HEK293 (cell line): ENCODE data around the gene TMEM130.

Source experiments
- BCL11A ChIP-seq: fragments of 450-650 bp; formaldehyde crosslinking; IDR thresholded peaks from 2 replicates; pipeline ENCODE4 v1.5.1; 2016; ENCODE audit warnings: low read depth, missing biosample characterization, missing genetic modification characterization
- GLI4 ChIP-seq: fragments of 450-650 bp; formaldehyde crosslinking; IDR thresholded peaks from 2 replicates; pipeline ENCODE4 v1.5.1; 2016; ENCODE audit warnings: missing biosample characterization, missing genetic modification characterization
- KLF9 ChIP-seq: fragments of 450-650 bp; formaldehyde crosslinking; IDR thresholded peaks from 2 replicates; pipeline ENCODE4 v1.5.1; 2016; ENCODE audit warnings: missing biosample characterization, missing genetic modification characterization, low read depth
- YY1 ChIP-seq: fragments of 450-650 bp; formaldehyde crosslinking; IDR thresholded peaks from 2 replicates; pipeline ENCODE4 v1.5.1; 2018; ENCODE audit warnings: missing biosample characterization, missing genetic modification characterization
- ZBTB21 ChIP-seq: fragments of 450-650 bp; formaldehyde crosslinking; IDR thresholded peaks from 2 replicates; pipeline ENCODE4 v1.5.1; 2017; ENCODE audit warnings: missing biosample characterization, missing genetic modification characterization
- ZBTB44 ChIP-seq: fragments of 450-650 bp; IDR thresholded peaks from 2 replicates; pipeline ENCODE4 v1.5.1; 2018; ENCODE audit warnings: missing biosample characterization, mild to moderate bottlenecking, missing genetic modification characterization
- ZBTB8A ChIP-seq: fragments of 450-650 bp; formaldehyde crosslinking; IDR thresholded peaks from 2 replicates; pipeline ENCODE4 v1.5.1; 2016; ENCODE audit warnings: missing biosample characterization, missing genetic modification characterization
- ZNF341 ChIP-seq: fragments of 450-650 bp; formaldehyde crosslinking; IDR thresholded peaks from 2 replicates; pipeline ENCODE4; 2016; ENCODE audit warnings: low read depth, missing biosample characterization, missing genetic modification characterization
- ZNF426 ChIP-seq: fragments of 450-650 bp; formaldehyde crosslinking; IDR thresholded peaks from 2 replicates; pipeline ENCODE4 v1.5.1; 2017; ENCODE audit warnings: missing biosample characterization, missing genetic modification characterization, mild to moderate bottlenecking, inconsistent platforms, moderate library complexity
- ZNF677 ChIP-seq: fragments of 450-650 bp; IDR thresholded peaks from 2 replicates; pipeline ENCODE4 v1.5.0; 2018; ENCODE audit warnings: missing biosample characterization, mild to moderate bottlenecking, missing genetic modification characterization, moderate library complexity
- ZNF707 ChIP-seq: fragments of 450-650 bp; formaldehyde crosslinking; IDR thresholded peaks from 2 replicates; pipeline ENCODE4 v1.5.1; 2016; ENCODE audit warnings: missing biosample characterization, missing genetic modification characterization
- ZNF777 ChIP-seq: fragments of 450-650 bp; formaldehyde crosslinking; IDR thresholded peaks from 2 replicates; pipeline ENCODE4 v1.5.1; 2017; ENCODE audit warnings: missing biosample characterization, missing genetic modification characterization, borderline replicate concordance
- TF ChIP-seq, protein P1 (sequence below): fragments of 450-650 bp; formaldehyde crosslinking; IDR thresholded peaks from 2 replicates; pipeline ENCODE4 v1.5.1; 2016; ENCODE audit warnings: missing biosample characterization, missing genetic modification characterization
- TF ChIP-seq, protein P2 (sequence below): fragments of 450-650 bp; formaldehyde crosslinking; IDR thresholded peaks from 2 replicates; pipeline ENCODE4 v1.5.1; 2017; ENCODE audit warnings: missing biosample characterization, missing genetic modification characterization

- TF ChIP-seq ZNF707 (tag by site-specific recombination) (no peak), ZNF341 (tag by site-specific recombination) (no peak), ZNF426 (tag by site-specific recombination) (no peak), KLF9 (tag by site-specific recombination) (no peak), YY1 (no peak), ZNF677 (tag by site-specific recombination) (no peak), GLI4 (tag by site-specific recombination) (no peak), ZBTB21 (tag by site-specific recombination) (no peak), ZBTB8A (no peak), BCL11A (tag by site-specific recombination) (no peak), ZNF777 (tag by site-specific recombination) (no peak), ZBTB44 (tag by site-specific recombination) (no peak)
- TF ChIP-seq, protein P1, sequence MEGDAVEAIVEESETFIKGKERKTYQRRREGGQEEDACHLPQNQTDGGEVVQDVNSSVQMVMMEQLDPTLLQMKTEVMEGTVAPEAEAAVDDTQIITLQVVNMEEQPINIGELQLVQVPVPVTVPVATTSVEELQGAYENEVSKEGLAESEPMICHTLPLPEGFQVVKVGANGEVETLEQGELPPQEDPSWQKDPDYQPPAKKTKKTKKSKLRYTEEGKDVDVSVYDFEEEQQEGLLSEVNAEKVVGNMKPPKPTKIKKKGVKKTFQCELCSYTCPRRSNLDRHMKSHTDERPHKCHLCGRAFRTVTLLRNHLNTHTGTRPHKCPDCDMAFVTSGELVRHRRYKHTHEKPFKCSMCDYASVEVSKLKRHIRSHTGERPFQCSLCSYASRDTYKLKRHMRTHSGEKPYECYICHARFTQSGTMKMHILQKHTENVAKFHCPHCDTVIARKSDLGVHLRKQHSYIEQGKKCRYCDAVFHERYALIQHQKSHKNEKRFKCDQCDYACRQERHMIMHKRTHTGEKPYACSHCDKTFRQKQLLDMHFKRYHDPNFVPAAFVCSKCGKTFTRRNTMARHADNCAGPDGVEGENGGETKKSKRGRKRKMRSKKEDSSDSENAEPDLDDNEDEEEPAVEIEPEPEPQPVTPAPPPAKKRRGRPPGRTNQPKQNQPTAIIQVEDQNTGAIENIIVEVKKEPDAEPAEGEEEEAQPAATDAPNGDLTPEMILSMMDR (tag by site-specific recombination), result no peak
- TF ChIP-seq, protein P2, sequence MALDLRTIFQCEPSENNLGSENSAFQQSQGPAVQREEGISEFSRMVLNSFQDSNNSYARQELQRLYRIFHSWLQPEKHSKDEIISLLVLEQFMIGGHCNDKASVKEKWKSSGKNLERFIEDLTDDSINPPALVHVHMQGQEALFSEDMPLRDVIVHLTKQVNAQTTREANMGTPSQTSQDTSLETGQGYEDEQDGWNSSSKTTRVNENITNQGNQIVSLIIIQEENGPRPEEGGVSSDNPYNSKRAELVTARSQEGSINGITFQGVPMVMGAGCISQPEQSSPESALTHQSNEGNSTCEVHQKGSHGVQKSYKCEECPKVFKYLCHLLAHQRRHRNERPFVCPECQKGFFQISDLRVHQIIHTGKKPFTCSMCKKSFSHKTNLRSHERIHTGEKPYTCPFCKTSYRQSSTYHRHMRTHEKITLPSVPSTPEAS, result no peak
Observed at GRCh38 chr7:98834949-98835348, 34.9 kb downstream of the TMEM130 start.
